ENCODE data around the gene POR. TPM values are rescaled to one million over a fixed set of nuclear protein-coding genes. Genes with fewer than 3 reads are reported as not detected.
A peak's percentile ranks its signal among the peaks of the same experiment; 100 is the strongest.

The POR gene
- total and polyA plus RNA-seq, 4 donors = 40.3 to 86.7 (median 72.1) TPM

DNA sequence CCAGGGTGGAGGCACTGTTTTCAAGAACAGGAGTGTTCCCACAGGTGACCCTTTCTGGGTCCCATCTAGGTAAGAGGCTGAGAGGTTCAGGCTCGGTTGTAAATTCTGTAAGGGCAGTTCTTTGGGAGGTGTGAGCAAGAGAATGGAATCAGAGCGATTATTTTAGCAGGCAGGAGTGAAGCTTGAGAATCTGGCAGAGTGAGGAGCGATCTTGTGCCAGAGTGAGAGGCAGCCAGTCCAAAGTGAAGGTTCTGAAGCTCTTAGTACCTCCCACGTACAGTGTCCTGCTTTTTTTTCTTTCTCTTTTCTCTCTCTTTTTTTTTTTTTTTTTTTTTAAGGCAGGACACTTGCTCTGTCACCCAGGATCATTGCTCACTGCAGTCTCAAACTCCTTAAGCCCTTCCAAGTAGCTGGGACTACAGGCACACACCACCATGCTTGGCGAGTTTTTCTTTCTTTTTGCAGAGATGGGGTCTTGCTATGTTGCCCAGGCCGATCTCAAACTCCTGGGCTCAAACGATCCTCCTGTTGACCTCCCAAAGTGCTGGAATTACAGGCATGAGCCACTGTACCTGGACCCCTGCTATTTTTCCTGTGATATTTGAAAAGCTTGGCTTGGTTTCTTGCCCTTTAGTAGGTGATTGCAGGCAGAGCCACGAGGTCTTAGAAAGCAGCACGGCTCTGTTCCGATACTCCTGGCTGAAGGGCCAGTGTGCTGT is 10.9 kb downstream of the POR start:
- WGBS (ENCODE audit: insufficient coverage) = 83% methylated on average over 6 of the region's 10 CpGs
- Histone ChIP-seq H3K27ac (ENCODE audit: low read depth, low read length) (no peak overlapping the region), H3K36me3 (ENCODE audit: control insufficient read depth, insufficient read depth, low read length) (peaks cover 10% of the 10 kb centered on the region), H3K27me3 (ENCODE audit: control insufficient read depth, insufficient read depth, low read length) (no peaks in the 10 kb centered on the region), H3K4me3 (ENCODE audit: low read depth, low read length) (no peak overlapping the region), H3K4me1 (ENCODE audit: control insufficient read depth, insufficient read depth, low read length) (peaks cover 3% of the 10 kb centered on the region), H3K9me3 (ENCODE audit: control insufficient read depth, insufficient read depth, low read length) (no peaks in the 10 kb centered on the region)
- peak in 1 of 6 donors; percentile 40 for DNase-seq (ENCODE audit: low read depth in 4 of 6, low spot score in 6 of 6)

DNA sequence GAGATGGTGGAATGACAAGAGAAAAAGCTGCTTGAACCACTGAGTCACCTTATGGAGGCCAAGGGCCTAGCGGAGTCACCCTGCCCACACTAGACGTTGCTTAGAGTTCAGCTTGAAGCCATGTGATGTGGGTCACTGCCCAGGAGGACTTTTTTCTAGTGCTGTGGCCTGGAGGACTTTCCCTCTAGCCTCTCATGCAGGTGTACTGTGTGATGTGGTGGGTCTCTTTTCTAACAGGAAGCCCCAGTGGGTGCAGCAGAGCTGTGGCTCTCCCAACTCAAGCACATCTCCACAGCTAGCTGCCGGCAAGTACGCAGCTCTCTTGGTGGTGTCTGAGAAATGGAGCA is 13.6 kb downstream of the POR start:
- DNase-seq (ENCODE audit: low read depth in 4 of 6, low spot score in 6 of 6) = no peak
- Histone ChIP-seq H3K27me3 (ENCODE audit: control insufficient read depth, insufficient read depth, low read length) (no peaks in the 10 kb centered on the region), H3K27ac (ENCODE audit: low read depth, low read length) (no peak overlapping the region), H3K36me3 (ENCODE audit: control insufficient read depth, insufficient read depth, low read length) (peaks cover 8% of the 10 kb centered on the region), H3K9me3 (ENCODE audit: control insufficient read depth, insufficient read depth, low read length) (no peaks in the 10 kb centered on the region), H3K4me3 (ENCODE audit: low read depth, low read length) (no peak overlapping the region), H3K4me1 (ENCODE audit: control insufficient read depth, insufficient read depth, low read length) (peaks cover 3% of the 10 kb centered on the region)
- 93% methylated on average over 3 of the region's 4 CpGs for WGBS (ENCODE audit: insufficient coverage)

DNA sequence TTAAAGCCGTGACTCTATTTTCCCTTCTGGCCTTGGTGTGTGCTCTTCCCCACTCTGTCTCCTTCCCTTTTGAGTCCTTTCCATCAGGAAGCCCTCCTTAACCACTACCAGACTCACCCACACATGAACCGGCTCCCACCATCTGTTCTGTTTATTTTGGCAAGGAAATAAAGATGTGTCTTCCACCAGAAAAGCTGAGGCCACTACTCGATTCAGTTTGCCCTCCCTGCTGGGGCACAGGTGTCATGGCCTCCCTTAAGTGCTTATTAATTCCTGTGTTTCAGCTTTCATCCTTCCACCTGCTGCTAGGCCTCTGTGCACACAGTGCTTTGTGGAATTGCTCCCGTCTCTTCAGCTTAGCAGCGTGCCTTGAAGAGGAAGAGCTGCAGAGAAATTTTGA is 16.7 kb downstream of the POR start:
- 86% methylated on average over 1 of the region's 5 CpGs for WGBS (ENCODE audit: insufficient coverage)
- Histone ChIP-seq H3K9me3 (ENCODE audit: control insufficient read depth, insufficient read depth, low read length) (no peaks in the 10 kb centered on the region), H3K27ac (ENCODE audit: low read depth, low read length) (no peak overlapping the region), H3K27me3 (ENCODE audit: control insufficient read depth, insufficient read depth, low read length) (no peaks in the 10 kb centered on the region), H3K4me1 (ENCODE audit: control insufficient read depth, insufficient read depth, low read length) (no peaks in the 10 kb centered on the region), H3K4me3 (ENCODE audit: low read depth, low read length) (no peak overlapping the region), H3K36me3 (ENCODE audit: control insufficient read depth, insufficient read depth, low read length) (peaks cover 9% of the 10 kb centered on the region)
- DNase-seq (ENCODE audit: low read depth in 4 of 6, low spot score in 6 of 6) = peak in 1 of 6 donors; percentile 24

DNA sequence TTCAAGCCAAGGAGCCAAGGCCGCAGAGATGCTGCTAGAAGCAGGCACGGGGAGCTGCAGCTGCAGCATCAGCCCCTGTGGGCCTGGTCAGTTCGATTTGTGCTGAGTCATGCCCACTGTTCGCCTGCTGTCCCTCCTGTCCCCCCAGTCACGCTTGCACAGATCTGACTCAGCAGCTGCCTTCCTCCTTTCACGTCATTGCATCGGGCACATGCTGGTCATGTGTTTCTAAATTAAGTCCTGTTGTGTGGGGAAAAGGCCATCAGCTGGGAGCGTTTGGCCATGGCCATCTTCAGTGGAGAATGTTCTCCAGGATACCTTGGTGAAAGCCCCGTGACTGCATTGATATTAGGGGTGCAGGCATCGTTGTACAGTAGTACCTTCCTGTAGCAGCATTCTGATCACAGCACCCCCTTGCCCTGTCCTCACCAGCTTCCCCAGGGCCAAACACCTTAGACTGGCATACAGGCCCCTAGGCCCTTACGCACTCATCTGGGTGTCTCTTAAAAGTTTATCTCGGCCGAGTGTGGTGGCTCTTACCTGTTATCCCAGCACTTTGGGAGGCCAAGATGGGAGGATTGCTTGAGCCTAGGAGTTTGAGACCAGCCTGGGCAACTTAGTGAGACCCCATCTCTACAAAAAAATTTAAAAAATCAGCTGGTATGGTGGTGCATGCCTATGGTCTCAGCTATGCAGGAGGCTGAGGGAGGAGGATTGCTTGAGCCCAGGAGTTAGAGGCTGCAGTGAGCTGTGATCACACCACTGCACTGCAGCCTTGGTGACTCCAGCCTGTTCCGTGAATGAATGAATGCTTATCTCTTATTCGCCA is 23.2 kb downstream of the POR start:
- 76% methylated on average over 13 of the region's 15 CpGs for WGBS (ENCODE audit: insufficient coverage)
- Histone ChIP-seq H3K9me3 (ENCODE audit: control insufficient read depth, insufficient read depth, low read length) (no peaks in the 10 kb centered on the region), H3K4me1 (ENCODE audit: control insufficient read depth, insufficient read depth, low read length) (no peaks in the 10 kb centered on the region), H3K27ac (ENCODE audit: low read depth, low read length) (no peak overlapping the region), H3K36me3 (ENCODE audit: control insufficient read depth, insufficient read depth, low read length) (peaks cover 6% of the 10 kb centered on the region), H3K27me3 (ENCODE audit: control insufficient read depth, insufficient read depth, low read length) (no peaks in the 10 kb centered on the region), H3K4me3 (ENCODE audit: low read depth, low read length) (no peak overlapping the region)
- DNase-seq (ENCODE audit: low read depth in 4 of 6, low spot score in 6 of 6) = no peak

DNA sequence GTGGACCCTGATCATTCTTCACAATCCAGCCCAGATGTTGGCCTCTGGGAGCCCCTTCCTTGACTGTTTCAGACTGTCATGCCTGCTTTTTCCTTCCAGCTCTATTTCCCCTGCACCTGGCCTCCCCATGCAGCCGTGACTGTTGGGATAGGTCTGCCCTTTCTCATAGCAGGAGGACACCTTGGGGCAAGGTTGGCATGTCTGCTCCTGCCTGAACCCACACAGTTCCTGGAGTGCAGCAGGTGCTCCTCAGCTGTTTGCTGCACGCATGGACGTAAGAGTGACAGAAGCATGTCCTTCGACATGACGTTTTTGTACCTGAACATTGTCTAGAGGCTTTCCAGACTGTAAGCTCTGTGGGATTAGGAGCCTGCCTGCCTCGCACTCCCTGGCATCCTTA is 24.0 kb downstream of the POR start:
- H3K4me3 ChIP-seq (ENCODE audit: low read depth, low read length) = no peak overlapping the region
- DNase-seq (ENCODE audit: low read depth in 4 of 6, low spot score in 6 of 6) = no peak
- H3K36me3 ChIP-seq (ENCODE audit: control insufficient read depth, insufficient read depth, low read length) = peaks cover 6% of the 10 kb centered on the region
- WGBS (ENCODE audit: insufficient coverage) = 86% methylated on average over 6 of the region's 6 CpGs
- no peaks in the 10 kb centered on the region for H3K4me1 ChIP-seq (ENCODE audit: control insufficient read depth, insufficient read depth, low read length)
- H3K9me3 ChIP-seq (ENCODE audit: control insufficient read depth, insufficient read depth, low read length) = no peaks in the 10 kb centered on the region
- H3K27ac ChIP-seq (ENCODE audit: low read depth, low read length) = no peak overlapping the region
- no peaks in the 10 kb centered on the region for H3K27me3 ChIP-seq (ENCODE audit: control insufficient read depth, insufficient read depth, low read length)

DNA sequence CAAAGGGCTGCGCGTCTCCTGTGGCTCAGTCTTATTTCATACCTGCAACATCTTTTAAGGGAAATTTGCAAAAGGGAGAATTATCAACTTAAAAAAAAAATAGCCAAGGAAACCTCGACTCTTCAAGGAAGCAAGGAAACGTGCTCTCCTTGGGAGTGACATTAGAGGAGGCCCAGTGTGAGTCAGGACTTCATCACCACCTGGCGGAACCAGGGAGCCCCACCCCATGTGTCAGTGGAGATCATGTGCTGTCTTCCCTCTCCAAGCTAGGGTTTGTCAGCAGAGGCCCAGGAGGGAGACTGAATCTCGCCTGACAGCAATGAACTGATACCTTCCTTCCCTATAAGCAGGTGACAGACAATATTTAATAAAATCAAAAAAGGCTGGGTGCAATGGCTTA is 28.9 kb downstream of the POR start:
- DNase-seq (ENCODE audit: low read depth in 4 of 6, low spot score in 6 of 6) = no peak
- Histone ChIP-seq H3K36me3 (ENCODE audit: control insufficient read depth, insufficient read depth, low read length) (peaks cover 15% of the 10 kb centered on the region), H3K27ac (ENCODE audit: low read depth, low read length) (no peak overlapping the region), H3K4me3 (ENCODE audit: low read depth, low read length) (no peak overlapping the region), H3K4me1 (ENCODE audit: control insufficient read depth, insufficient read depth, low read length) (peaks cover 14% of the 10 kb centered on the region), H3K27me3 (ENCODE audit: control insufficient read depth, insufficient read depth, low read length) (no peaks in the 10 kb centered on the region), H3K9me3 (ENCODE audit: control insufficient read depth, insufficient read depth, low read length) (no peaks in the 10 kb centered on the region)
- 85% methylated on average over 2 of the region's 6 CpGs for WGBS (ENCODE audit: insufficient coverage)

DNA sequence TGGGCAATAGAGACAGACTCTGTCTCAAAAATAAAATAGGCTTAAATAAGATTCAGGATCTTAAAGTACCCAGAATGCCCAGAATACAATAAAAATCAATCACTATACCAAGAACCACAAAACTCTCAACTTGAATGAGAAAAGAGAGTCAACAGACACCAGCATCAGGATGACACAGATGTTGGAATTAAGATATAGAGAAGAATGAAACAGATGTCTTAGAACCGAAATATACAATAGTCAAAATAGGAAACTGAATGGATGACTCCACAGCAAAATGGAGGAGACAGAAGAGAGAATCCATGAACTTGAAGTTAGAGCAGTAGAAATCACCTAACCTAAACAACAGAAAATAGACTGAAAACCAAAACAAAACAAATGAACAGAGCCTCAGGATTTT is 29.6 kb downstream of the POR start:
- peaks cover 14% of the 10 kb centered on the region for H3K4me1 ChIP-seq (ENCODE audit: control insufficient read depth, insufficient read depth, low read length)
- no peak overlapping the region for H3K4me3 ChIP-seq (ENCODE audit: low read depth, low read length)
- no peak overlapping the region for H3K27ac ChIP-seq (ENCODE audit: low read depth, low read length)
- no CpG with 5 or more reads among the region's 1 CpG for WGBS (ENCODE audit: insufficient coverage)
- peaks cover 12% of the 10 kb centered on the region for H3K36me3 ChIP-seq (ENCODE audit: control insufficient read depth, insufficient read depth, low read length)
- no peaks in the 10 kb centered on the region for H3K27me3 ChIP-seq (ENCODE audit: control insufficient read depth, insufficient read depth, low read length)
- DNase-seq (ENCODE audit: low read depth in 4 of 6, low spot score in 6 of 6) = no peak
- no peaks in the 10 kb centered on the region for H3K9me3 ChIP-seq (ENCODE audit: control insufficient read depth, insufficient read depth, low read length)

DNA sequence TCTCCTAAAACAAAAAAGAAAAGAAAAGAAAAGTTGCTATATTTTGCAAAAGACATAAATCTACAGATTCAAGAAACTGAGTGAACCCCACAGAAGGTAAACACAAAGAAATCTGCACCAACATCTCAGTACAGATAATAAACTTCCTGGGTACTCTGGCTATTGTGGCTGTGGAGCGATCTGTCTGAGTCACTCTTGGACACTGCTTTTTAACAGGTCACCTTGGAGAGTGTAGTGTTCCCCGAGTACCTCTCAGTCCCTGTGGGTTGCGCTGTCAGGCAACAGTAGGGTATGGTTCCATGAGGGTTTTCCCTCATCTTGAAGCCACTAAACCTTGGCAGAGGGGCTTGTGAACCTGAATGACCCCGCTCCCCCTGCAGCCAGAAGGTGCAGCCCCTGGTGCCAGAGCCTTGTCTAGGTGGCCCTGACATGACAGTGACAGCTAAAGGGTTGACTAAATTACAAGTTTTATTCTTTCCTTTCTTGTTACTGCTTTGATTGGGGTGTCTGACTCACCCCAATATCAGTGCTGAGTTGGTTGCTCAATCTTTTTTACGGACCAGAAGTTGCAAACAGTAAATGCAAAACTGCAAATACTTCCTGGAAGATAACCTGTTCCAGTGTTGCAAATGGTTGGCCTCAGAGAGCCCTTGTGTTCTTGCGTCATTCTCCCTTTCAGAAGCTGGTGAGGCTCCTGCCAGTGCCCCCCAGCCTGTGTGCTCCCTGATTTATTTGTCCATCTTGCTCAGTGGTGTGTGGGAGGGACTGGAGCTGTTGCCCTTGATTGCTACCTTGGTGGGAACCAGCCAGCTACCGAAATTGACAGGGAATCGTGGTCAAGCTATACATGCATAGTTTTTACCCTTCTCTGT is 30.6 kb downstream of the POR start:
- 80% methylated on average over 6 of the region's 8 CpGs for WGBS (ENCODE audit: insufficient coverage)
- H3K27me3 ChIP-seq (ENCODE audit: control insufficient read depth, insufficient read depth, low read length) = no peaks in the 10 kb centered on the region
- H3K27ac ChIP-seq (ENCODE audit: low read depth, low read length) = no peak overlapping the region
- H3K4me1 ChIP-seq (ENCODE audit: control insufficient read depth, insufficient read depth, low read length) = peaks cover 14% of the 10 kb centered on the region
- no peak overlapping the region for H3K4me3 ChIP-seq (ENCODE audit: low read depth, low read length)
- no peak for DNase-seq (ENCODE audit: low read depth in 4 of 6, low spot score in 6 of 6)
- no peaks in the 10 kb centered on the region for H3K9me3 ChIP-seq (ENCODE audit: control insufficient read depth, insufficient read depth, low read length)
- peaks cover 12% of the 10 kb centered on the region for H3K36me3 ChIP-seq (ENCODE audit: control insufficient read depth, insufficient read depth, low read length)

DNA sequence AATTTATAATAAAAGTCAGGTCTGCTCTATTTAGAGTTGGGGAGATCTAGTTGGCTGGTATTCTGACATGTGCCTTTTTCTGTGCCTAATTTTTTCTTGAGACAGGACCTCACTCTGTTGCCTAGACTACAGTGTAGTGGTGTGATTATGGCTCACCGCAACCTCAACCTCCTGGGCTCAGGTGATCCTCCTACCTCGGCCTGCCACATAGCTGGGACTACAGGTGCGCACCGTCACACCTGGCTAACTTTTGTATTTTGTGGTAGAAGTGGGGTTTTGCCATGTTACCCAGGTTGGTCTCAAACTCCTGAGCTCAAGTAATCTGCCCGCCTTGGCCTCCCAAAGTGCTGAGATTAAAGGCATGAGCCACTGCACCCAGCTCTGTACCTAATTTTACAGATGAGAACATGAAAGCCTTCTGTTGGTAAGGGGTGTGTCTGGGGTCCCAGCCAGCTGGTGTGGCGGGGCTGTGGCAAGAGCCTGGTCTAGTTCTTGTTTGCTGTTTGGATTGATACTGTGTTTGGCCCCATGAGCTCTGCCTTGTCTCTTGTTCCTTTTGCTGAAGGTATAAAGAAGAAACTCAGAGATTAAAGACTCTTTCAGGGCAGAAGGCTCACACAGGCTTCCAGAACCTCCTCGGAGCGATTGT is 31.4 kb downstream of the POR start:
- H3K36me3 ChIP-seq (ENCODE audit: control insufficient read depth, insufficient read depth, low read length) = peaks cover 12% of the 10 kb centered on the region
- H3K27me3 ChIP-seq (ENCODE audit: control insufficient read depth, insufficient read depth, low read length) = no peaks in the 10 kb centered on the region
- no peak for DNase-seq (ENCODE audit: low read depth in 4 of 6, low spot score in 6 of 6)
- H3K4me3 ChIP-seq (ENCODE audit: low read depth, low read length) = no peak overlapping the region
- H3K27ac ChIP-seq (ENCODE audit: low read depth, low read length) = no peak overlapping the region
- peaks cover 17% of the 10 kb centered on the region for H3K4me1 ChIP-seq (ENCODE audit: control insufficient read depth, insufficient read depth, low read length)
- WGBS (ENCODE audit: insufficient coverage) = 78% methylated on average over 3 of the region's 8 CpGs
- H3K9me3 ChIP-seq (ENCODE audit: control insufficient read depth, insufficient read depth, low read length) = no peaks in the 10 kb centered on the region
